SU-DHL-6 (cell line): ENCODE measurements around the gene BCL2L13.

Experiments
- H2AFZ ChIP-seq: fragments of 200-600 bp; sonication (generic); 2 replicates; pipeline ENCODE4 v1.6.1; 2014; ENCODE audit warnings: low read depth, mild to moderate bottlenecking, moderate library complexity, mixed read lengths, antibody characterized with exemption, low read length; ENCODE audit not compliant: severe bottlenecking
- H3F3A ChIP-seq: fragments of 200-600 bp; shearing (Covaris generic); 2 replicates; pipeline ENCODE4 v1.6.0; 2016; ENCODE audit warnings: antibody characterized with exemption, mild to moderate bottlenecking; ENCODE audit not compliant: insufficient read depth
- H3K27ac ChIP-seq: fragments of 200-600 bp; sonication (generic); 2 replicates; pipeline ENCODE4 v1.5.1; 2016; ENCODE audit warnings: low read depth, mild to moderate bottlenecking, low read length, moderate library complexity, mixed read lengths
- H3K27me3 ChIP-seq: fragments of 200-600 bp; sonication (generic), shearing (Covaris generic); 2 replicates; pipeline ENCODE4 v1.6.0; 2014; ENCODE audit warnings: mild to moderate bottlenecking, low read length
- H3K36me3 ChIP-seq: fragments of 200-600 bp; sonication (generic); 2 replicates; pipeline ENCODE4 v1.6.1; 2014; ENCODE audit warnings: mild to moderate bottlenecking, low read length, mixed read lengths
- H3K4me2 ChIP-seq: fragments of 300-600, 200-600 bp; shearing (Covaris generic), sonication (generic); 2 replicates; pipeline ENCODE4 v1.6.0; 2014; ENCODE audit warnings: low read length, low read depth, mild to moderate bottlenecking; ENCODE audit not compliant: poor library complexity, severe bottlenecking
- H3K4me3 ChIP-seq: fragments of 200-600 bp; sonication (generic); 2 replicates; pipeline ENCODE4 v1.5.1; 2014; ENCODE audit warnings: antibody characterized with exemption, low read length, mild to moderate bottlenecking, mixed read lengths; ENCODE audit not compliant: insufficient read depth, poor library complexity, severe bottlenecking
- H3K79me2 ChIP-seq: fragments of 200-600 bp; sonication (generic); 2 replicates; pipeline ENCODE4 v1.6.1; 2014; ENCODE audit warnings: mild to moderate bottlenecking, low read length, moderate library complexity; ENCODE audit not compliant: insufficient read depth
- H3K9ac ChIP-seq: fragments of 200-600 bp; sonication (generic); 2 replicates; pipeline ENCODE4 v1.7.0; 2014; ENCODE audit warnings: mild to moderate bottlenecking, low read length
- H3K9me2 ChIP-seq: fragments of 200-600 bp; sonication (generic); replicated peaks from 2 replicates; pipeline ENCODE4 v1.6.1; 2014; ENCODE audit warnings: low read length; ENCODE audit not compliant: insufficient read depth
- H3K9me3 ChIP-seq: fragments of 200-600 bp; sonication (generic); 2 replicates; pipeline ENCODE4 v1.6.1; 2014; ENCODE audit warnings: low read length, mixed read lengths; ENCODE audit not compliant: insufficient read depth
- H4K20me1 ChIP-seq: fragments of 200-600 bp; sonication (generic); 2 replicates; pipeline ENCODE4 v1.6.1; 2014; ENCODE audit warnings: low read depth, mild to moderate bottlenecking, antibody characterized with exemption, low read length, moderate library complexity, mixed read lengths
- CTCF ChIP-seq: fragments of 200-600 bp; sonication (generic); IDR thresholded peaks from one replicate; pipeline ENCODE4 v1.5.1; 2017; ENCODE audit warnings: antibody characterized with exemption, mild to moderate bottlenecking, low read length, moderate library complexity; ENCODE audit not compliant: insufficient read depth, poor library complexity, severe bottlenecking
- EZH2phosphoT487 ChIP-seq: fragments of 200-600 bp; sonication (generic), shearing (Covaris generic); conservative IDR thresholded peaks from 2 replicates; pipeline ENCODE4 v1.6.1; 2018; ENCODE audit warnings: mild to moderate bottlenecking, antibody characterized with exemption, low read length, moderate library complexity, mixed read lengths

BCL2L13 gene

DNA sequence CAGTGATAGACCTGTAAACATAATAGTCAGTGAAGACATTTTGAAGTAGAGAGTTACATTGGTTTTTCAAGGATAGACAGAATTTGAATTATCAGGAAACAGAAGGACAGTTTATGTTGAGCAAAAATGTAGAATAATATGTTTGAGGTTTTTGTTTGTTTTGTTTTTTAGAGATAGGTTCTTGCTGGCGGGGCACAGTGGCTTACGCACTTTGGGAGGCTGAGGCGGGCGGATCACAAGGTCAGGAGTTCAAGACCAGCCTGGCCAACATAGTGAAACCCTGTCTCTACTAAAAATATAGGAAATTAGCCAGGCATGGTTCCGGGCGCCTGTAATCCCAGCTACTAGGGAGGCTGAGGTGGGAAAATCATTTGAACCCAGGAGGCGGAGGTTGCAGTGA lies 35.6 kb downstream of the BCL2L13 start:
- Histone ChIP-seq H3K9ac (no peak overlapping the region), H3K4me2 (no peak overlapping the region), H3K79me2 (no peaks in the 10 kb centered on the region), H3K27ac (no peak overlapping the region), H2AFZ (no peak overlapping the region), H3F3A (no peaks in the 10 kb centered on the region), H3K9me3 (no peaks in the 10 kb centered on the region), H3K27me3 (no peaks in the 10 kb centered on the region), H4K20me1 (no peaks in the 10 kb centered on the region), H3K4me3 (no peak overlapping the region), H3K9me2 (no peaks in the 10 kb centered on the region), H3K36me3 (no peaks in the 10 kb centered on the region)
- TF ChIP-seq CTCF (no peak), EZH2phosphoT487 (no peak)

GRCh38 chr22:17675584-17675983 lies 37.0 kb downstream of the BCL2L13 start:
- no peaks in the 10 kb centered on the region for H3K79me2 ChIP-seq
- no peak overlapping the region for H3K27ac ChIP-seq

DNA sequence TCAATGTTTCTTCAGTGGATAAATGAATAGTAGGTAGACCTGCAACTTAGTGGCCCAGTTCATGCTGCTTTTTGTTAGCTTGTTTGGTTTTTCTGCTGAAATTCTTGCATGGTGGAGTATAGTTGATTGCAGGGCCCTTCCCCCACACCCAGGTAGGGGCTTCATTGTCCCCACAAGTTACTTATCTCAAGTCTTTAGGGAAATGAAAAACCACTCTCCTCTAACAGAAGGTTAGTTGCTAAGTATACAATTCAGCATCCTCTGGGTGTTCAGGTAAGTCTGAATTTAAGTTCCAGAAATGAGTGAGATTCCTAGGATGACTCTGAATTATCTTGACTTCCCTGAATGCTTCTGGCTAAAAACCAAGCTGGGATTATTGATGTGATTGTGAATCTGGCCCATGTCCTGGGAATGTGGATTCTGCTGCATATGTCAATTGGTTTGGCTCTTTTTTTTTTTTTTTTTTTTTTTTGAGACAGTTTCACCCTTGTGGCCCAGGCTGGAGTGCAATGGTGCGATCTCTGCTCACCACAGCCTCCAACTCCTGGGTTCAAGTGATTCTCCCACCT lies 40.3 kb downstream of the BCL2L13 start:
- H4K20me1 ChIP-seq = no peaks in the 10 kb centered on the region

More at GRCh38 chr22:17675584-17675983, 37.0 kb downstream of the BCL2L13 start:
- H3F3A ChIP-seq = no peaks in the 10 kb centered on the region
- H3K27me3 ChIP-seq = no peaks in the 10 kb centered on the region
- H3K4me3 ChIP-seq = no peak overlapping the region
- no peaks in the 10 kb centered on the region for H3K9me2 ChIP-seq
- H2AFZ ChIP-seq = no peak overlapping the region
- H3K9ac ChIP-seq = no peak overlapping the region
- TF ChIP-seq EZH2phosphoT487 (no peak), CTCF (no peak)
- no peaks in the 10 kb centered on the region for H4K20me1 ChIP-seq
- no peaks in the 10 kb centered on the region for H3K36me3 ChIP-seq
- no peaks in the 10 kb centered on the region for H3K9me3 ChIP-seq
- H3K4me2 ChIP-seq = no peak overlapping the region

More for the DNA sequence above, 40.3 kb downstream of the BCL2L13 start:
- no peaks in the 10 kb centered on the region for H3K79me2 ChIP-seq
- H2AFZ ChIP-seq = no peak overlapping the region
- no peaks in the 10 kb centered on the region for H3K36me3 ChIP-seq
- no peak overlapping the region for H3K4me3 ChIP-seq
- no peaks in the 10 kb centered on the region for H3K27me3 ChIP-seq
- H3K4me2 ChIP-seq = no peak overlapping the region
- no peak for TF ChIP-seq EZH2phosphoT487
- no peak for TF ChIP-seq CTCF
- no peak overlapping the region for H3K27ac ChIP-seq
- no peaks in the 10 kb centered on the region for H3K9me2 ChIP-seq
- H3K9me3 ChIP-seq = no peaks in the 10 kb centered on the region
- H3K9ac ChIP-seq = no peak overlapping the region
- no peaks in the 10 kb centered on the region for H3F3A ChIP-seq
